Neural cell (in vitro differentiated cells): ENCODE results near the gene CTBP2. TPM values are rescaled to one million over a fixed set of nuclear protein-coding genes. Genes with fewer than 3 reads are reported as not detected.

Experiments
- H2AFZ ChIP-seq: fragments of 200-600, 300-800 bp; sonication (generic), shearing (Covaris generic); 2 replicates; pipeline ENCODE4 v1.6.0; 2014; ENCODE audit warnings: low read depth, mild to moderate bottlenecking, antibody characterized with exemption, low read length, moderate library complexity
- H3F3A ChIP-seq: fragments of 200-600 bp; shearing (Covaris generic); 2 replicates; pipeline ENCODE4 v1.6.1; 2016; ENCODE audit warnings: mild to moderate bottlenecking, moderate library complexity, mixed read lengths, antibody characterized with exemption, low read length; ENCODE audit not compliant: insufficient read depth, poor library complexity, severe bottlenecking
- H3K27ac ChIP-seq: fragments of 200-600, 300-800 bp; sonication (generic), shearing (Covaris generic); 2 replicates; pipeline ENCODE4 v1.5.1; 2014; ENCODE audit warnings: mild to moderate bottlenecking, low read length, moderate library complexity
- H3K27me3 ChIP-seq: fragments of 300-800, 200-600 bp; sonication (generic), shearing (Covaris generic); 2 replicates; pipeline ENCODE4 v1.6.0; 2014; ENCODE audit warnings: mild to moderate bottlenecking, low read depth, low read length, moderate library complexity; ENCODE audit not compliant: insufficient read depth
- H3K36me3 ChIP-seq: fragments of 300-800, 200-600 bp; sonication (generic), shearing (Covaris generic); 2 replicates; pipeline ENCODE4 v1.5.1; 2014; ENCODE audit warnings: mild to moderate bottlenecking, antibody characterized with exemption, low read length, moderate library complexity; ENCODE audit not compliant: insufficient read depth
- H3K4me2 ChIP-seq: fragments of 300-800, 200-600 bp; sonication (generic), shearing (Covaris generic); 2 replicates; pipeline ENCODE4 v1.6.0; 2014; ENCODE audit warnings: mild to moderate bottlenecking, low read length
- H3K4me3 ChIP-seq: fragments of 300-800, 200-600 bp; sonication (generic), shearing (Covaris generic); 2 replicates; pipeline ENCODE4 v1.5.1; 2014; ENCODE audit warnings: mild to moderate bottlenecking, low read length, moderate library complexity
- H3K79me2 ChIP-seq: fragments of 200-600 bp; shearing (Covaris generic); replicated peaks from 2 replicates; pipeline ENCODE4 v1.6.0; 2014; ENCODE audit warnings: mild to moderate bottlenecking, low read length, moderate library complexity; ENCODE audit not compliant: insufficient read depth
- H3K9ac ChIP-seq: fragments of 300-800, 200-600 bp; sonication (generic), shearing (Covaris generic); 2 replicates; pipeline ENCODE4 v1.6.1; 2016; ENCODE audit warnings: mild to moderate bottlenecking, low read length, mixed read lengths
- H3K9me2 ChIP-seq: fragments of 200-600 bp; shearing (Covaris generic); 2 replicates; pipeline ENCODE4 v1.6.1; 2016; ENCODE audit warnings: mild to moderate bottlenecking, low read length, mixed read lengths; ENCODE audit not compliant: insufficient read depth
- H3K9me3 ChIP-seq: fragments of 200-600, 300-800 bp; sonication (generic), shearing (Covaris generic); 2 replicates; pipeline ENCODE4 v1.6.1; 2016; ENCODE audit warnings: mild to moderate bottlenecking, mixed run types, low read length, moderate library complexity, mixed read lengths
- H4K20me1 ChIP-seq: fragments of 200-600 bp; shearing (Covaris generic); 2 replicates; pipeline ENCODE4 v1.6.1; 2016; ENCODE audit warnings: mild to moderate bottlenecking, mixed run types; ENCODE audit not compliant: insufficient read depth
- CTCF ChIP-seq: fragments of 450-650 bp; IDR thresholded peaks from 2 replicates; pipeline ENCODE4 v1.5.1; 2014; ENCODE audit warnings: antibody characterized with exemption, mild to moderate bottlenecking, moderate library complexity; ENCODE audit not compliant: poor library complexity, severe bottlenecking
- EP300 ChIP-seq: fragments of 450-650 bp; conservative IDR thresholded peaks from 2 replicates; pipeline ENCODE4 v1.6.1; 2014; ENCODE audit warnings: antibody characterized with exemption, mild to moderate bottlenecking, moderate library complexity; ENCODE audit not compliant: poor library complexity, severe bottlenecking
- EZH2 ChIP-seq: fragments of 200-600, 300-800 bp; shearing (Covaris generic), sonication (generic); IDR thresholded peaks from 2 replicates; pipeline ENCODE4 v1.6.1; 2014; ENCODE audit warnings: antibody characterized with exemption, low read length, borderline replicate concordance, mild to moderate bottlenecking; ENCODE audit not compliant: insufficient read depth, poor library complexity, severe bottlenecking
- MXI1 ChIP-seq: fragments of 450-650 bp; conservative IDR thresholded peaks from 2 replicates; pipeline ENCODE4 v1.6.1; 2014; ENCODE audit warnings: antibody characterized with exemption, mild to moderate bottlenecking; ENCODE audit not compliant: poor library complexity, severe bottlenecking
- POLR2AphosphoS5 ChIP-seq: IDR thresholded peaks from 2 replicates; pipeline ENCODE4 v1.6.1; 2012
- RAD21 ChIP-seq: fragments of 450-650 bp; conservative IDR thresholded peaks from 2 replicates; pipeline ENCODE4 v1.6.1; 2014; ENCODE audit warnings: antibody characterized with exemption, mild to moderate bottlenecking, moderate library complexity
- REST ChIP-seq: IDR thresholded peaks from 2 replicates; pipeline ENCODE4 v1.6.1; 2012; ENCODE audit warnings: borderline replicate concordance
- SMC3 ChIP-seq: fragments of 450-650 bp; conservative IDR thresholded peaks from 2 replicates; pipeline ENCODE4 v1.6.1; 2014; ENCODE audit warnings: antibody characterized with exemption, mild to moderate bottlenecking, moderate library complexity; ENCODE audit not compliant: poor library complexity
- TAF1 ChIP-seq: IDR thresholded peaks from 2 replicates; pipeline ENCODE4 v1.6.1; 2012; ENCODE audit warnings: low read depth
- polyA plus RNA-seq: library from polyadenylated mRNA; depleted of rRNA; stranded (reverse); fragments of >200 nt; gene quantifications from 2 replicates; pipeline ENCODE4 v1.2.3, GENCODE V29; 2014

CTBP2 gene
- polyA plus RNA-seq, 1 donor from 2014 or later = 59.5 TPM

DNA sequence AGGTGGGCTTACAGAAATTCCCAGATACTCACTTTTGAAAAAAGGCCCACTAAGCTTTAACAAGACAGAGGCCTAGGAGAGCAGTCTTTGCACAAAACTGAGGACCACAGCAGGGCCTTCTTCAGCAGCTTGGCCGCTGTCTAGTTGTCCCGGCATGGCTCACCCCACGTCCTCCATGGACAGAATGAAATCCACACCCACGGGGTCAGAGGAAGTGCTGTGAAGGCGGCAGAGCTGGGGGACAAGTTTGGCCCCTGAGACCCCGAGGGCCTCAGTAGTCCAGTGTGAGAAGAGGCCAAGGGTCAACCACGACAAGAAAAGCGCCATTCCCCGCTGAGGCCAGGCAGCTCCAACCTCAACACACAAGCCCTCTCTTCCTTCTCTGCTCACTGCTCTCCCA is 139.5 kb downstream of the CTBP2 start:
- Histone ChIP-seq H3K4me2 (no peak overlapping the region), H3K36me3 (no peaks in the 10 kb centered on the region), H3F3A (no peaks in the 10 kb centered on the region), H3K27me3 (no peaks in the 10 kb centered on the region), H3K9me3 (no peaks in the 10 kb centered on the region), H2AFZ (no peak overlapping the region), H3K9me2 (no peaks in the 10 kb centered on the region), H3K9ac (no peak overlapping the region), H3K4me3 (no peak overlapping the region), H3K79me2 (peaks cover 33% of the 10 kb centered on the region), H4K20me1 (no peaks in the 10 kb centered on the region), H3K27ac (no peak overlapping the region)
- TF ChIP-seq SMC3 (no peak), EP300 (no peak), TAF1 (no peak), REST (no peak), CTCF (no peak), POLR2AphosphoS5 (no peak), RAD21 (no peak), MXI1 (no peak), EZH2 (no peak)

- no peak overlapping the region for H3K9ac ChIP-seq
- H3K36me3 ChIP-seq = no peaks in the 10 kb centered on the region
- H3K27me3 ChIP-seq = no peaks in the 10 kb centered on the region
- H3K4me2 ChIP-seq = no peak overlapping the region
- no peaks in the 10 kb centered on the region for H3F3A ChIP-seq
- TF ChIP-seq CTCF = no peak
- TF ChIP-seq REST = no peak
- TF ChIP-seq POLR2AphosphoS5 = no peak
- TF ChIP-seq EZH2 = no peak
- no peak for TF ChIP-seq EP300
- no peak for TF ChIP-seq RAD21
- TF ChIP-seq SMC3 = no peak
- no peak for TF ChIP-seq TAF1
- no peak for TF ChIP-seq MXI1
- H4K20me1 ChIP-seq = no peaks in the 10 kb centered on the region
- H3K4me3 ChIP-seq = no peak overlapping the region
- no peaks in the 10 kb centered on the region for H3K9me2 ChIP-seq
- H3K9me3 ChIP-seq = no peaks in the 10 kb centered on the region
- peaks cover 33% of the 10 kb centered on the region for H3K79me2 ChIP-seq
- H3K27ac ChIP-seq = no peak overlapping the region
- H2AFZ ChIP-seq = no peak overlapping the region
Observed at GRCh38 chr10:125020386-125020785, 140.0 kb downstream of the CTBP2 start.
